ENCODE measurements around the gene ARVCF.

ARVCF gene

DNA sequence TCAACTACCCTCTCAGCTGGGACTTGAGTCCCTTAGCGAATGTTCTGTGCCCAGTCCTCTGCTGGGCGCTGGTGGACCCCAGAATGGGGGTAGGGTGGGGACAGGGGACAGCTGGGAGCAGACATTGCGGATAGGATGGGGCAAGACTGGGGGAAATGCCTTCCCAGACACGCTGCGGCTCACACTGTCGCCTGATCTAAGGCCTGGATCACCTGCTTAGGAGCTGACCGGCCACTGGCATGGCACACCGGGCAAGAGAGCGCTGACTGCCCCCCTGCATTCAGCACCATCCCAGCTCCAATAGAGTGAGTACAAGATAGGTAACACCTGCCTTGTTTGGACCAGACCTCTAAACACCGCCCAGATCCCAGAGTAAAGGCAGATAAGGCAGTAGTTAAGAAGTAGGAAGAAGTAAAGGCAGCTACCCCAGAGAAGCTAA is 1.4 kb downstream of the ARVCF start:
- no peak for DNase-seq (ENCODE audit: low spot score)
- TF ChIP-seq, protein P1, sequence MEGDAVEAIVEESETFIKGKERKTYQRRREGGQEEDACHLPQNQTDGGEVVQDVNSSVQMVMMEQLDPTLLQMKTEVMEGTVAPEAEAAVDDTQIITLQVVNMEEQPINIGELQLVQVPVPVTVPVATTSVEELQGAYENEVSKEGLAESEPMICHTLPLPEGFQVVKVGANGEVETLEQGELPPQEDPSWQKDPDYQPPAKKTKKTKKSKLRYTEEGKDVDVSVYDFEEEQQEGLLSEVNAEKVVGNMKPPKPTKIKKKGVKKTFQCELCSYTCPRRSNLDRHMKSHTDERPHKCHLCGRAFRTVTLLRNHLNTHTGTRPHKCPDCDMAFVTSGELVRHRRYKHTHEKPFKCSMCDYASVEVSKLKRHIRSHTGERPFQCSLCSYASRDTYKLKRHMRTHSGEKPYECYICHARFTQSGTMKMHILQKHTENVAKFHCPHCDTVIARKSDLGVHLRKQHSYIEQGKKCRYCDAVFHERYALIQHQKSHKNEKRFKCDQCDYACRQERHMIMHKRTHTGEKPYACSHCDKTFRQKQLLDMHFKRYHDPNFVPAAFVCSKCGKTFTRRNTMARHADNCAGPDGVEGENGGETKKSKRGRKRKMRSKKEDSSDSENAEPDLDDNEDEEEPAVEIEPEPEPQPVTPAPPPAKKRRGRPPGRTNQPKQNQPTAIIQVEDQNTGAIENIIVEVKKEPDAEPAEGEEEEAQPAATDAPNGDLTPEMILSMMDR (IDR thresholded peaks at IDR 0.05) = no peak
- H3K4me3 ChIP-seq = no peak overlapping the region
- no peak overlapping the region for H3K27ac ChIP-seq

DNA sequence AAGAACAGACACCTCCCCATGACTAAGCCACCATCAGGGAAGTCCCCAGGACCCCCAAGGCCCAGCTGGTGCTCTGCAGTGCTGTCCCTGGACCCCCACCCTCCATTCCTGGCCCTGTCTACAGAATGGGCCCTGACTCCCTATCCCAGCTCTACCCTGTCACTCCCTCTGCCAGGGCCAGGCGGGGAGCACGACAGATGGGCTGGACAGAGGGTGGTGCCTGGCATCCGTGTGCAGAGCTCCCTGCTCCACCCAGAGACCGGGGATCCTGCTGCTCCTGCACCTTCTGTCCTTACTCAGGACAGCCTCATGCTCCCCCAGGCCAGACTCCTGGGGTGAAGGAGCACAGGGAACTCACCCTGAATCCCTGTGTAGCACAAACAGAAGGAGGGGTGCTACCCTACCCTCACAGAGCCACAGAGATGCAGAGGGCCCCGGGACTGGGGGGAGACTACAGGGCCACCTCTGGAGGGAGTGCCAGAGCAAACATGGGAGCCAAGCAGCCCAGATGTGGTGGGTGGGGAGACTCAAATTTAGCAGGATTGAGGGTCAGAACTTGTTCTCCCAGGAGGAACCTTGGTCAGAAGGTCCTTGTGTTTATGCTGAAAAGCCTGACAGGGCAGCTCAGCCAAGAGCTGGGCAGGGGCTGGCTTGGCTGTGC is 2.0 kb downstream of the ARVCF start:
- DNase-seq (ENCODE audit: low spot score) = no peak
- TF ChIP-seq, protein P1 (IDR thresholded peaks at IDR 0.05) = no peak
- Histone ChIP-seq H3K4me3 (no peak overlapping the region), H3K27ac (no peak overlapping the region)

DNA sequence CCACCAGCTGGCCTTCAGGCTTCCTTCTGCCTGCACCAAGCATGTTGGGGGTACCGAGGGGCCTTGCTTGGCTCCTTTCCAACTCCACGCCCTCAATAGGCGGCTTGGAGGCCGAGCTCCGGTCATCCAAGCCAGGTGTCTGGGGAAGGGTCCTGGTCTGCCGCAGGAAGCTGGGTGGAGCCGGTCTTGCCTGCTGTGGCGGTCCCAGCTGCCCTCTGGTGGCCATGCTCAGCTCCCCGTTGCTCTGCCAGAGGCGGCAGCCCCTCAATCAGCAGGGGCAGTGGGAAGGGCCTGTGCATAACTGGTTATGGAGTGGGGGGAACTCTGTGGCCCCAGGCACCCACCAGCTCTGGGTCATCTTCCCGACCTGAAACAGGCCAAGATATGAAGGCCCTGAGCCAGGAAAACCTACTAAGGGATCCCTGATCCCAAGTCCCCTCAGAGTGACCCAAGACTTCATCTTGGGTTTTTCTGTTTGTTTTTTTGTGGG is 3.2 kb downstream of the ARVCF start:
- Histone ChIP-seq H3K27ac (peak overlapping the region in 1 of 2 donors; percentile 25), H3K4me3 (peak overlapping the region; percentile 0)
- TF ChIP-seq, protein P1 (IDR thresholded peaks at IDR 0.05) = peak; percentile 97
- DNase-seq (ENCODE audit: low spot score) = no peak

DNA sequence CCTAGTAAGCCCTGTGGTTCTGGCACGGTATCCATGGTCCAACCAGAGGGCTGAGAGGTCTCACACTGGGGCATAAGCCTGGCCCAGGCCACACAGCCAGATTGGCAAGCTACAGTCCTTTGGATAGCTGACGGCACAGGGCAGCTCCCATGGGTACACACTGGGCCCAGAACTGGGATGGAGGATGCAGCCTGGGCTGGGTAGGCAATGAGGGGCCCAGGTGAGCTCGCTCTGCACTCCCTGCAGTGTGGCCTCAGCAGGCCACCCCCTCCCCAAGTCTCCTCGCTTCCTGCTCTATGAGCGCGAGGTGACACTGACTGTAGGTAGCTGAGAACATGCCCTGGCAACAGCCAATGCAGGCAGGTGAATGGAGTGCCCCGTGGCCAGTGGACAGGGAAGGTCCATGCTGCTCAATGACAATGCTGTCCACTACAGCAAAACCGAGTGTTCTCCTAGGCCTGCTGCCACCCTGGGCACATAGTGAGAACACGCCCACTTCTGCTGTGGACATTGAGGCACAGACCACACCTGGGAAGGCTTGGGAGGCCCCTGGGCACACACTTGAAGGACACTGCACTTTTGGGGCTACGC is 3.8 kb downstream of the ARVCF start:
- Histone ChIP-seq H3K4me3 (peak overlapping the region; percentile 0), H3K27ac (peak overlapping the region in 1 of 2 donors; percentile 25)
- DNase-seq (ENCODE audit: low spot score) = no peak
- TF ChIP-seq, protein P1 (IDR thresholded peaks at IDR 0.05) = no peak

DNA sequence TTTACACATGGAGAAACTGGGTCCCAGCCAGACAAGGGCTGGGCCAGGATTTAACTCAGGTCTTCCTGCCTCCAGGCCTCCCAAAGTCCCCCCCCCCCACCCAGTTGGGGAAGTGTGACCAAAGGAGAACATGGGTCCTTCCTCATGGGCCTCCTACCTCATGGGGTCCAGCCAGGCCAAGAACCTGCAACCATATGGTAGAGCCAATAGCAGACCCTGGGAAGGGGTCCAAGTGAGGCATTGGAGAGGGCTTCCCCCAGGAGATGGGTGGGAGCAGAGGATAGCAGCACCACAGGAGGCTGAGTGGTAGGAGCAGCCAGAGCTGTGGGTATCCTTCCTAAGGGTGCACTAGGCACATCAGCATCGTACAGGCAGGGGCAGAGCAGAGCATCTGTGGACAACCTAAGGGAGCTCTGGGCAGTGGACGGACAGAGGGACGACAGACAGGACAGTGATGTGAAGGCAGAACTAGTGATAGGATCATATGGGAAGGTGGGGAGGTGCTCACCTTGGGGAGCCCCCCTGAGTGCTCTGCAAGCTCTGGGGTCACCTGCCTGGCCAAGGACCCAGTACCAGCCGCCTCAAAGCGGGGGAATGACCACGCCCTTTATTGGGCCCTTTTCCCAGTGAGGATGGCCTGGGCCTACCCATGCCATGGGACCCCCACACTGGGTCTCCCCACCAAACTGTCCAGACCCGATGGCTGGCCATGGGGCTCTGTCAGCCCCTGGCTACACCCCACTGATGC is 4.5 kb downstream of the ARVCF start:
- Histone ChIP-seq H3K4me3 (no peak overlapping the region), H3K27ac (no peak overlapping the region)
- TF ChIP-seq, protein P1 (IDR thresholded peaks at IDR 0.05) = no peak
- no peak for DNase-seq (ENCODE audit: low spot score)

DNA sequence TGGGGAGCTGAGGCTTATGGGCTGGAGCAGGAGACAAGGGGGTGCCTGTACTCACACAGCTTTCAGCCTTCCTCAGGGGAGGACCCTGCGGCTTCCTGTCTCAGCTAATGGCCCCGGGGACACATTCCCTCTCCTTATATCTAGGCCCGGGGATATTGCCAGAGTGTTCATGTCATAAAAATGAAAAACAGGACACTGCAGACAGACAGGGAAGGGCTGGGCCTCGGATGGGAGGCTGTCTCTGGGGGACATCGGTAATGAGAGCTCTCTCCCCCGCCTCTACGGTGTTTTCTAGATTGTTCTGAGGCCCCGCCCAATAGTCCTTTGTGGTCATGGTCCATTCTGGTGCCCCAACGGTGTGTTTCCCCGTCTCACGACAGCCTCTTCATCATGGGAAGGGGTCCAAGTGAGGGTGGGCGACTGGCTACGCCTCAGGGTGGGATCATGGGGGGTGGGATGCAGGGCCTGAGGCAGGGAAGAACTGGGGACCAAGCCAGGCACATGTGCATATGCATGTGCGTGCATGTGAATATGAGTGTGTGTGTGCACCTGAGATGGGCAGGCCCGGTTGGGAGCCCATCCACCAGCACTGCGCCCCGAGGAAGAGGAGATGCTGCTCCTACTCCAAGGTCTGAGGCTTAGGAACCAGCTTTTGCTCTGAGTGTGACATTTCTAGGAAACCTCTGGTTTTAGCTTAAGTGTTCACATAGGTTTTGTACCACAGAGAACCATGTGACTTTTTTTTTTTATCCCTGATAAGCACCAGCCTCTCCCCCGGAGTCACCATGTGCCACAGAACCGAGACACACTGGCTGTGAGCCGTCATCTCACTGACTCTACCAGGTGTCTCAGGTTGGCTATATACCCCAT is 5.3 kb downstream of the ARVCF start:
- DNase-seq (ENCODE audit: low spot score) = no peak
- no peak overlapping the region for H3K4me3 ChIP-seq
- TF ChIP-seq, protein P1 (IDR thresholded peaks at IDR 0.05) = no peak
- H3K27ac ChIP-seq = no peak overlapping the region

All from coronary artery (tissue), 2 donors.